Mucosa of stomach (tissue), 1 donor: ENCODE data around the gene DTX4.

Experiments
- H3K27me3 ChIP-seq: one replicate; pipeline ENCODE4 v1.7.0; 2013; ENCODE audit warnings: mild to moderate bottlenecking, low read length; ENCODE audit not compliant: control insufficient read depth, insufficient read depth
- H3K36me3 ChIP-seq: one replicate; pipeline ENCODE4 v1.7.0; 2013; ENCODE audit warnings: low read length; ENCODE audit not compliant: control insufficient read depth, insufficient read depth
- H3K4me1 ChIP-seq: one replicate; pipeline ENCODE4 v1.7.0; 2013; ENCODE audit warnings: mild to moderate bottlenecking, low read length; ENCODE audit not compliant: control insufficient read depth, insufficient read depth
- H3K4me3 ChIP-seq: one replicate; pipeline ENCODE4 v1.7.0; 2013; ENCODE audit warnings: low read length
- H3K9ac ChIP-seq: one replicate; pipeline ENCODE4 v1.7.0; 2013; ENCODE audit warnings: mild to moderate bottlenecking, low read length, moderate library complexity
- H3K9me3 ChIP-seq: one replicate; pipeline ENCODE4 v1.7.0; 2013; ENCODE audit warnings: mild to moderate bottlenecking, low read length, moderate library complexity; ENCODE audit not compliant: control insufficient read depth
- donor health status: Pancreatic carcinoma.

The DTX4 gene

GRCh38 chr11:59198726-59199125 lies 26.8 kb downstream of the DTX4 start:
- Histone ChIP-seq H3K27me3 (no peaks in the 10 kb centered on the region), H3K9ac (no peak overlapping the region), H3K4me1 (peaks cover 23% of the 10 kb centered on the region), H3K4me3 (no peak overlapping the region), H3K9me3 (no peaks in the 10 kb centered on the region), H3K36me3 (no peaks in the 10 kb centered on the region)

DNA sequence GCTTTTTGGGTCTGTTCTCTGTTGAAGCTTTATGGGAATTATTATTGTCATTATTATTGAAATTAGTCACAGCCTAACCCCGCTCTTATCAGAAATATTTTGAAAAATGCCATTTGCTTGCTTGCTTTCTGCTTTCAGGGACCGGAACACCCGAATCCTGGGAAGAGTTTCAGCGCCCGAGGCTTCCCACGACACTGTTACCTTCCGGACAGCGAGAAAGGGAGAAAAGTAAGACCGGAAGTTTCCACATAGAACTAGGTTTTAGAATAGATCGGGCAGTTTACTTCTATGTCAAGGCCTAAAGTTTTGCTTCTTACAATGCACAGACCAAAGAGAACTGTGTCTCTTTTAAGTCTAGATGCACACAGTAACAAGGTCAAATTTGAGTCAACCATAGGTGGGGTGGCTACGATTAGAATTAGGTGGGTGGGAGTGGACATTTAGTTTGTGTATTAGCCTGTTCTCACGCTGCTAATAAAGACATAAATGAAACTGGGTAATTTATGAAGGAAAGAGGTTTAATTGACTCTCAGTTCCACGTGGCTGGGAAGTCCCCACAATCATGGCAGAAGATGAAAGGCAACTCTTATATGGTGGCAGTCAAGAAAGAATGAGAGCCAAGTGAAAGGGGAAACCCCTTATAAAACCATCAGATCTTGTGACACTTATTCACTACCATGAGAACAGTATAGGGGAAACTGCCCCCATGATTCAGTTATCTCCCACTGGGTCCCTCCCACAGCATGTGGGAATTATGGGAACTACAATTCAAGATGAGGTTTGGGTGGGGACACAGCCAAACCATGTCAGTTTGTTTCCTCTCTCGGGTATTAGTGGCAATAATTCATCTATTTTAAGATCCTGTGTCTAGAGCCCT lies 27.9 kb downstream of the DTX4 start:
- Histone ChIP-seq H3K4me3 (no peak overlapping the region), H3K36me3 (peaks cover 2% of the 10 kb centered on the region)

GRCh38 chr11:59200423-59200746 lies 28.5 kb downstream of the DTX4 start:
- peaks cover 3% of the 10 kb centered on the region for H3K36me3 ChIP-seq
- no peak overlapping the region for H3K4me3 ChIP-seq
- no peak overlapping the region for H3K9ac ChIP-seq
- no peaks in the 10 kb centered on the region for H3K27me3 ChIP-seq
- peaks cover 23% of the 10 kb centered on the region for H3K4me1 ChIP-seq
- H3K9me3 ChIP-seq: no peaks in the 10 kb centered on the region

More for the DNA sequence above, 27.9 kb downstream of the DTX4 start:
- Histone ChIP-seq H3K4me1 (peaks cover 23% of the 10 kb centered on the region), H3K27me3 (no peaks in the 10 kb centered on the region), H3K9me3 (no peaks in the 10 kb centered on the region), H3K9ac (no peak overlapping the region)

DNA sequence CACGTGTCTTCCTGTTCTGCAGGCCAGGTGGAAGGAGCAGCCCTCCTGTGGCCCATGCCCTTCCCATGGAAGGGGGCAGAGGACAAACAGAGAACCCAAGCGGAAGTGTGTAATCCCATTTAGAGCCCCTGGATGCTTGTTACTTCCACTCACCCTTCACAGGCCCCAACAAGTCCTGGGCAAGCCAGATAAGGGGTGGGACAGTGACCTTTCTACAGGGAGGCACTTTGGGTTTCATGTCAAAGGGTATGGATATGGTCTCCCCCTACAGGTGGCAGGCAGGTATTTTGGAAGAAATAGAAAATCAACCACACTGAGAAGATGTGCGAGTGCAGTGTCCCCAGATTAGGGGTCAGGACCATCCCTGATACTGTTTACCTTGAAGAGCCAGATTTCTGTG lies 29.4 kb downstream of the DTX4 start:
- peaks cover 23% of the 10 kb centered on the region for H3K4me1 ChIP-seq
- H3K36me3 ChIP-seq: peaks cover 3% of the 10 kb centered on the region

GRCh38 chr11:59204746-59205145 lies 32.8 kb downstream of the DTX4 start:
- H3K36me3 ChIP-seq: peaks cover 3% of the 10 kb centered on the region
- H3K4me1 ChIP-seq: peaks cover 10% of the 10 kb centered on the region
- H3K9ac ChIP-seq: no peak overlapping the region
- H3K4me3 ChIP-seq: no peak overlapping the region
- no peaks in the 10 kb centered on the region for H3K9me3 ChIP-seq
- H3K27me3 ChIP-seq: no peaks in the 10 kb centered on the region

More for the DNA sequence above, 29.4 kb downstream of the DTX4 start:
- no peak overlapping the region for H3K9ac ChIP-seq
- no peaks in the 10 kb centered on the region for H3K27me3 ChIP-seq
- no peaks in the 10 kb centered on the region for H3K9me3 ChIP-seq
- no peak overlapping the region for H3K4me3 ChIP-seq

- Histone ChIP-seq H3K36me3 (peaks cover 3% of the 10 kb centered on the region), H3K9me3 (no peaks in the 10 kb centered on the region), H3K9ac (no peak overlapping the region), H3K4me3 (no peak overlapping the region), H3K4me1 (peaks cover 10% of the 10 kb centered on the region), H3K27me3 (no peaks in the 10 kb centered on the region)
Observed at GRCh38 chr11:59205648-59206047, 33.7 kb downstream of the DTX4 start.

DNA sequence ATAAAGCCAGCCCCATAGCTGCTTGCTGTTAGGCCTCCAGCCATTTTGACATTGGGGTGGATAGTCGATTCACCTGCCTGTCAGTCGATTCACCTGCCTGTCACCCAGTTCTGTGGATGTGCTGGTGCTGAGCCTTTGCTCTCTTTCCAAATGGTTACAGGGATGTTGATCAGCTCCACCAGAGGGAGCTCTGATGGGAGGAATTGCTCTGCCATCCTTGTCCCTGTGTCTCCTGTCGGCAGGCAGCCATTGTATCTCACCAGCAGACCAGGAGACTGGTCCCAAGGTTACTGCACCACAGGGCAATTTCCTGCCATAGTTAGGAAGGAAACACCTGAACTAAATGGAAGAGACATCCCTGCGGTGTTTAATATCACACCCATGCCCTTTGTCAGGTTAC lies 34.7 kb downstream of the DTX4 start:
- H3K27me3 ChIP-seq: no peaks in the 10 kb centered on the region
- peaks cover 4% of the 10 kb centered on the region for H3K4me1 ChIP-seq
- H3K36me3 ChIP-seq: peaks cover 3% of the 10 kb centered on the region
- no peak overlapping the region for H3K9ac ChIP-seq
- H3K4me3 ChIP-seq: no peak overlapping the region
- H3K9me3 ChIP-seq: no peaks in the 10 kb centered on the region

- Histone ChIP-seq H3K27me3 (no peaks in the 10 kb centered on the region), H3K4me1 (peaks cover 4% of the 10 kb centered on the region), H3K36me3 (peaks cover 3% of the 10 kb centered on the region), H3K4me3 (no peak overlapping the region), H3K9me3 (no peaks in the 10 kb centered on the region), H3K9ac (no peak overlapping the region)
Observed at GRCh38 chr11:59207988-59208451, 36.1 kb downstream of the DTX4 start.

GRCh38 chr11:59208956-59209355 lies 37.0 kb downstream of the DTX4 start:
- peaks cover 4% of the 10 kb centered on the region for H3K4me1 ChIP-seq
- H3K9ac ChIP-seq: no peak overlapping the region
- H3K9me3 ChIP-seq: no peaks in the 10 kb centered on the region
- peaks cover 3% of the 10 kb centered on the region for H3K36me3 ChIP-seq
- no peaks in the 10 kb centered on the region for H3K27me3 ChIP-seq
- no peak overlapping the region for H3K4me3 ChIP-seq

DNA sequence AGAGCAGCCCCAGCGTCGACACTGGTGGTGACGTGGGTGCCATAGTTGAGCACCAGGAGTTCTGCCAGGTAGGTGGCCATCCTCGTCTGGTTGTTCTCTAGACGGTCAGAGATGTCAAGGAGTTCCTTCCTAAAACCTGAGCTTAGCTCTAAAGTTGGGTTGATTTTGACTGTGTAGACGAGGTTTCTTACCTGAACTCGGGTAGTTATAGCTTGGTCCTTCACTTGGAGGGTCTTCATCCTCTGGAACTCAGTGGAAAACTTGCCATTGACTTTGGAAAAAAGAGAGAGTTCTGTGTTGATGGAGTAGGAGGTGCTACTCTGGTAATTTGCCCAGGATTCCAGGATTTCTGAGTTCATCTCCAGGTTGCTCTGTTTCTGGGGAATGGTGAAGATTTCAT lies 40.3 kb downstream of the DTX4 start:
- H3K4me1 ChIP-seq: no peaks in the 10 kb centered on the region
- no peaks in the 10 kb centered on the region for H3K36me3 ChIP-seq
- H3K9me3 ChIP-seq: no peaks in the 10 kb centered on the region
- H3K4me3 ChIP-seq: no peak overlapping the region
- H3K27me3 ChIP-seq: no peaks in the 10 kb centered on the region
- no peak overlapping the region for H3K9ac ChIP-seq

DNA sequence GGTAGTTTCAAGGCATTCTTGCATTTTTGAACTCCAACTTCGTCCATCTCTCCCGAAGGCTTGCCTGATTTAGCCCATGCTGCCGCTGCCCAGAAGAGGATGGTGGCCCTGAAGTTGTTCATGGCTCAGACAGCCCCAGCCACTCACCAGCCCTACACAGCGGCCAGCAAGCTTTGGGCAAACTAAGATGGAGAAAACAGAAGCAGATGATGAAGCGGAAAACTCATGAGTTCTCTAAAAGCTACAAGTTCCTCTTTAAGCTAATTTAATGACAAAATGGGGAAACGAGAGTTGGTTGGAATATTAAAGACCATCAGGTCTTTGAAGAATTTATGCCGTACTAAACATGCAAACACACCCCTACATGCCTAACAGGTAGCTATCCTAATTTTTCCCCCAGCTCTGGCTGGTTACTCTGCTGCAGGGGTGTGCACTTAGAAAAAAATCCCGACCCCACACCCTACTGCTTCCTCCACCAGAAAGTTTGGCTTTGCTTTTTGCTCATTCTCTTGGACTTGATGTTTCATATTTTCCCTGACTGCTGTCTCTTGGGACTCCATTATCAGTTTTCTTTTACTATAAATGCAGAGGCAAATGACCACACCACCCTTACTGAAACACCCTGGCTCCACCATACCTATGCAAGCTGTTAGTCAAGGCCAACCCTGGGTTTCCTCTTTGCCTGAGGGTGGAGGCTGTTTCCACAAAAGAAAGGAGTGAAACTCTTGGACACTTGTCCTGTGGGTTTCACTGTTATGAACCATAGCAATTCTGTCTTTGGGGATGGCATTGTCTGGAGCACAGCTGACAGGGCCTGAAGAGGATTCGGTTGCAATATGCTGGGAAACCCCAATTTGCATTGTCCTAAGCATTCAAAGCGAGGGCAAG lies 41.1 kb downstream of the DTX4 start, which contains the start of gene MPEG1:
MPEG1 (minus strand) TSS at position 184 of the 888 bp plus-strand sequence; CDS start at position 122, 62 bp downstream.
- Histone ChIP-seq H3K36me3 (no peaks in the 10 kb centered on the region), H3K4me1 (no peaks in the 10 kb centered on the region), H3K27me3 (no peaks in the 10 kb centered on the region), H3K4me3 (no peak within 1 kb of the TSS), H3K9ac (no peak within 1 kb of the TSS), H3K9me3 (no peaks in the 10 kb centered on the region)
